NCI-H1930 (cell line): ENCODE measurements around the gene LEMD2.
A peak's percentile ranks its signal among the peaks of the same experiment; 100 is the strongest.
"Not testable (repeated sequence)": the region's sequence is repeated elsewhere in the genome, so short reads cannot be mapped to it uniquely, and the experiment has no call there.

ENCODE experiments used
- DNase-seq, 2 experiments: peaks; one replicate each; lab custom pipeline; 2025; lab: John Stamatoyannopoulos, UW

Gene LEMD2

GRCh38 chr6:33788694-33789549 is at the start of gene LEMD2:
LEMD2 (minus strand) TSS chr6:33789130; CDS start chr6:33789116, 14 bp downstream.
- DNase-seq = peak; percentile 79 to 90

DNA sequence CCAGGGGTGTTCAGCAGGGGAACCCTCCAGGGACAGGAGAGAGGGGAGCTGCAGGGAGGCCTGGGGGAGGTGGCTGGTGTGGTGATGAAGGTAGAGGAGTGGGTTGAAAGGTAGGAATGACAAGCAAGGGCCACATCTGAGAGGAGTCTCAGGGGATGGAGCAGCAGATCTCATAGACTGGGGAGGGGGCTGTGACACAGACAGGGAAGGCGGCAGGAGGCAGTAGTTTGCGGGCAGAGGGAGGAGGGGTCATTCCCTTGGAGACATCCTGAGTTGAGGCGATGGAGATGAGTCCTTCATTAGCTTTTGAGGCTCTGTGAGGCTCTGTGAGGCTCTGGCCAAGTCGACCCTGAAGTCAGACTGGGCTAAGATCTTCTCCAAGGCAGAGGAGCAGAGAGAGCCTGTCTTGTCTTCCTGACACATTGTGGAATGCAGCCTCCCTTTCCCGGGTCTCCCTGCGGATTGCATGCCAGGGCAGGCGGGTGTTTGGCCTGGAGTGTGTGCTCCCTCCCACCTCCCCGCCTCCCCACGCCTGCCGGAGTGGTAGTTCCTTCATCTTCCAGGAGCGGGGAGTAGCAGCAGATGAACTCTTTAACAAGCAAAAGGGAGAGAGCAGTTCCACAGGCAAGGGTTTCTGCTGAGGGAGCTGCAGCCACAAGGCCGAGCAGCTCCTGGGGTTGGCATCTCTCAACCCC is 49.2 kb upstream of the LEMD2 start:
- DNase-seq = no peak

DNA sequence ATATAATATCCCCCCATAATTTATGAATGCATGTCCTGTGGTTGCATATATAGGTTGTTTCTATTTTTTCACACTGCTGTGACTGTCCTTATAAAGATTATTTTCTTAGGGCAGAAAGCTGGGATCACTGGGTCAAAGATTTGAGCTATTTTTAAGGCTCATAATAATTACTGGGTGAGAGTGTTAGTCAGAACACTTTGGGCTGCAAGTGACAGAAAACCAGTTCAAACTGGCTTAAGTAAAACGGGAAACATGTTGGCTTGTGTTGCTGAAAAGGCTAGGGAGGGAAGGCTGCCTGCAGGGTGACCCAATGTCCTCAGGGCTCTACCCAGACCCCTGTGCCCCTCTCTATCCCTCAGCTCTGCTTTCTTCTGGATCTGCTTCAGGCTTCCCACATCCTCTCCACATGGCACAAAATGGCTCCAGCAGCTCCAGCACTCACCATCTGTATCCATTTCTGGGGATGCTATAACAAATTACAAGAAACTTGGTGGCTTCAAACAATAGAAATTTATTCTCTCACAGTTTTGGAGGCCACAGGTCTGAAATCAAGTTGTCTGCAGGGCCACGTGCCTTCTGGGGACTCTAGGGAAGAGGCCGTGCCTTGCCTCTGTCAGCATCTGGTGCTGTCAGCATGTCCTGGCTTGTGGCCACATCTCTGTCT is 48.0 kb upstream of the LEMD2 start:
- no peak for DNase-seq

- no peak for DNase-seq
These were observed 45.8 kb upstream of the LEMD2 start for GRCh38 chr6:33834401-33835392.

DNA sequence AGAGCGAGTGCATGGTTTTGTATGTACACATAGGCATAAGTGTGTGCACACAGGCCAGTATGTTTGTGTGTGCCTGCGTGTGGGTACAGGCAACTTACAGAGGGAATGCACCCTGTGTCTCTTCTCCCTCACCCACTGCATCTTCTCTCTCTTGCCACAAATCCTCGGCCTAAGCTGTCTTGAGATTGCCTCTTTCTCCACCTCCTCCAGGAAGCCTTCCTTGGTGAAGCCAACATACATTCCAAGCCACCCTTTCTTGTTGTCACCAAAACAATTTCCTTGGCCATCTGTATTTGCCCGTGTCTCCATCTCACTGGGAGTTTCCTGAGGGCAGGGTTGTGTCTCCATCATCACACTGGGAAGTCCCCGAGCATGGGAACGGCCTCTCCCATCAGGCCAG is 44.7 kb upstream of the LEMD2 start:
- DNase-seq = no peak

DNA sequence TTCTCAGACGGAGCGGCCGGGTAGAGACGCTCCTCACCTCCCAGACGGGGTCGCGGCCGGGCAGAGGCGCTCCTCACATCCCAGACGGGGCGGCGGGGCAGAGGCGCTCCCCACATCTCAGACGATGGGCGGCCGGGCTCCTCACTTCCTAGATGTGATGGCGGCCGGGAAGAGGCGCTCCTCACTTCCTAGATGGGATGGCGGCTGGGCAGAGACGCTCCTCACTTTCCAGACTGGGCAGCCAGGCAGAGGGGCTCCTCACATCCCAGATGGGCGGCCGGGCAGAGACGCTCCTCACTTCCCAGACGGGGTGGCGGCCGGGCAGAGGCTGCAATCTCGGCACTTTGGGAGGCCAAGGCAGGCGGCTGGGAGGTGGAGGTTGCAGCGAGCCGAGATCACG is 43.9 kb upstream of the LEMD2 start:
- DNase-seq = not testable (repeated sequence)

DNA sequence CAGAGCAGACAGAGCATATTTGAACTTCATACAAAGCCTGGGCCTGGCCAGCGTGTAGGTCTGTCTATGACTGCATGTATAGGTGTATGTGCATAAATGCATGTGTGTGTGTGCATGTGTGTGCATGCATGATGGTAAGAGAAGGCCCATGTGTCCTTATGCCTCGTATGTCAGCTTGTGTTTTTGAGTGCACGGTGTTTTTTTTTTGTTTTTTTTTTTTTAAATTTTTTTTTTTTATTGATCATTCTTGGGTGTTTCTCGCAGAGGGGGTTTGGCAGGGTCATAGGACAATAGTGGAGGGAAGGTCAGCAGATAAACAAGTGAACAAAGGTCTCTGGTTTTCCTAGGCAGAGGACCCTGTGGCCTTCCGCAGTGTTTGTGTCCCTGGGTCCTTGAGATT is 42.8 kb upstream of the LEMD2 start:
- not testable (repeated sequence) for DNase-seq

- DNase-seq = no peak
These were observed 41.8 kb upstream of the LEMD2 start for GRCh38 chr6:33830635-33831240.

DNA sequence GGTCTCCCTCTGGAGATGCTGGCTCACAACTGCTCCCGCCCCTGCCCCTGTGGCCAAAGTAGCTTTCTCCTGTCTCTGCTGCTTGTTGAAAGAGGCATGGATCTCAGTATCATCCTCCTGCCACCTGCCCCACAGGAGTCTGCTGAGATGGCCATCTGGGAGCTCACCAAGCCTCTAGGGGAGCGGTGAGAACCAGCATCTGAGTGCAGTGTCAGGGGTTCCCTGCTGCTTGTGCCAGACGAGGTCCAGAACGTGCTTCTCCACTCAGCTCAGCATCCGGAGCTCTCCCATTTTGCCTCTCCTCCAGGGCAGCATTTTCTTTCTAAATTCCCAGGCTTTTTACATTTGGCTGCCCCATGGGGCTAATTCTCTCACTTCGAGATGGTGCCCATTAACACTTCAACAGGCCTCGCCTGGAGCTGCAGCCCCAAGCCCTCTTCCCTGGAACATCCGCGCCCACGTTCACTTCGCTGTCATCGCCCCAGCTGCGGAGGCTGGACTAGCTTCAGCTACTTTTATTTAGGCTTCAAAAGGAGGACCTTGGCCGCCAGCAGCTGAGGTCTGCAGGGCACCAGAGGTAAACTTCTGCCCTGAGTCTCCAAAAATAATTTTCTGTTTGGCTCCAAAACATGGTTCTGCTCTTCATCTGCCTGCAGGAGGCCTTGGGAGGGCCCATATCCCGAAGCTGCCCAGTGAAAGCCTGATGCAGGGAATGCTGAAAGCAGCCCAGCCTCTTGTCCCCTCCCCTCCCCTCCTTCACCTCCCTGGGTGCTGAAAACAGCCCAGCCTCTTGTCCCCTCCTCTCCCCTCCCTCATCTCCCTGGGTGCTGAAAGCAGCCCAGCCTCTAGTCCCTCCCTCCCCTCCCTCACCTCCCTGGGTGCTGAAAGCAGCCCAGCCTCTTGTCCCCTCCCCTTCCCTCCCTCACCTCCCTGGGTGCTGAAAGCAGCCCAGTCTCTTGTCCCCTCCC is 40.1 kb upstream of the LEMD2 start:
- DNase-seq = no peak

- DNase-seq = no peak
These were observed 39.5 kb upstream of the LEMD2 start for GRCh38 chr6:33828452-33828763.

- no peak for DNase-seq
These were observed 38.9 kb upstream of the LEMD2 start for GRCh38 chr6:33827546-33828451.

- DNase-seq = no peak
These were observed 37.6 kb upstream of the LEMD2 start for GRCh38 chr6:33826537-33826936.

DNA sequence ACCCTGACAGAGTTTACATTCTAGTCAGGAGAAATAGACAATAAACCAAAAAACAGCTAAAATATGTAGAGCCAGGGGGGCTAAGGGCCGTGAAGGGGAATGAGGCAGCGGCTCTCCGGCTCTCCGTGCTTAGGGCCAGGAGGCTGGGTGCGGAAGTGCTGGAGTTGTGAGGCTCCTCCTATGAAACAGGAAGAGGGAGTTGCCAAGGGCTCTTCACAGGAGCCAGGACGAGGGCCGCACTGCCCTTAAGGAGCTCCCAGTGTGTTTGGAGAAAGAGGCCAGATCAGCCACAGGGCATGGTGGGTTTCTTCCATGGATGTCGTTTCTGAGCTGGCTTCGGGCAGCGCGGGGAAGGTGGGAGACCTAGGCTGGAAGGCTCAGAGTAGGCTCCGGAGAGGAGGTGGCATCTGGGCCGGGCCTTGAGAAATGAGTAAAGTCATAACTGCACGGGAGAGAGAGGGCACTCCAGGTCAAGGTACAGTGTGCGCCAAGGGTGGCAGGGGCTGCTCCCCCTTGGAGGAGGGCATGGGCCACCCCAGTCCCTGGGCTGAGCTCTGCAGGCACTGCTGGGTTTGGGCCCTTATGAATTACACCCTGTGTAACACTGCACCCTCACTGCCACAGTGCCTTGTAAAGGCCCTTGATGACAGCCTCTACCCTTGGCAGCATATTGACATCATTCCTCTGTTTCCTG is 35.7 kb upstream of the LEMD2 start:
- DNase-seq = no peak

DNA sequence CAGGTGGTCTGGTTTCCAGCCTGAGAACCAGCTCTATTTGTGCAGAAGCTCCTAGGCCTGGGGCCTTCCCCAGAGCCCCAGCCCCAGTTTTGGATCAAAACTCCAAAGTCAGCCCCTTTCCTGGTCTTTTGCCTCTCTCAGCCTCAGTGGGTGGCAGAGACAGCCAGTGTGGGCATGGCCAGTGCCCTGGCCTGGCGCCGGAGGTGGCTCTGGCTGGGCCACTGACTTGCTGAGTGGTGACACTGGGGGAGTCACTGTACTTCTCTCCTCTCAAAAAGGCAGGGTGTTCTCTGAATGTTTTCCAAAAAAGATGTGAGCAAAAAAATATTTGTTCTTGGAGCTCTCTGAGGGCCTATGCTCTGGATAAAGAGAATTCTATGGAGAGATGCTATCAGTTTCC is 34.9 kb upstream of the LEMD2 start:
- DNase-seq = no peak

GRCh38 chr6:33822575-33823395 is 33.9 kb upstream of the LEMD2 start:
- DNase-seq = no peak

DNA sequence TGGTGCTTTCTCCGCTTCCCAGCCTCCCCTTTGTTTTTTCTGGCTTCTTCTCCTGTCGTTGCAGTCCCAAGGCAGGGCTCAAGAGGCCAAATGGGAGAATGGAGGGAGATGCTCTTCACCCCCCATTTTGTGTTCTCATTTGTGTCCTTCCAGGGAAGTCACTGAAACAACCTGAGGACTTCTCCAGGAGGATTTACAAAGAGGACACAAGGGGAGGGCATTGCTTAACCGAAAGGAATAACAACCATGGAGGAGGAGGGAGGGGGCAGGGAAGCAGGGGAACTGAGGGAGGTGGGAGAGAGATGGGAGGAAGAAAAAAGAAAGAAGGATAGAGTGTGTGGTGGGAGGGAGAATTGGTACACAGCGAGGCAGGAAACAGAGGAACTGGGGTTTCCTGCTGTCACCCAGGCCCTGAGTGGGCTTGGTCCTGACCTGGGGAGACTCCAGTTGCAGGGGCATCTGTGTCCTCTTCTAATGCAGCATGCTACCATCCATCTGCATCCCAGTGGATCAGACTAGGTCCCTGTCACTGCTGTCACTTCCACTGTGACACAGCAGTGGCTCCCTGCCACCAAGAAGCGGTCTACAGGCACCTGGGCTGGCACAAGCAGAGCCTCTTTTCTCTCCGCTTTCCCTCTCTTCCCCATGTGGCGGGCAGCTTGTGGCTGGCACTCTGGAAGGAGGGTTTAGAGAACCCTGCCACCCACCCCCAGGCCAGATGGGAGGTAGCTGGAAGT is 32.0 kb upstream of the LEMD2 start:
- DNase-seq = no peak

- DNase-seq = no peak
These were observed 31.3 kb upstream of the LEMD2 start for GRCh38 chr6:33820243-33820642.
